ENCODE measurements around the gene ARPC5.

- no peak for TF ChIP-seq CTCF (IDR thresholded peaks at IDR 0.05)
- TF ChIP-seq POLR2A (IDR thresholded peaks at IDR 0.05; ENCODE audit: low read depth): no peak
These were observed 3.5 kb downstream of the ARPC5 start for GRCh38 chr1:183632114-183632513.
